HEK293 (cell line): ENCODE data around the gene IMMP1L.

Source experiments
- FEZF1 ChIP-seq: fragments of 450-650 bp; formaldehyde crosslinking; IDR thresholded peaks from 2 replicates; pipeline ENCODE4 v1.5.1; 2016; ENCODE audit warnings: missing biosample characterization, missing genetic modification characterization
- IKZF3 ChIP-seq: fragments of 450-650 bp; IDR thresholded peaks from 2 replicates; pipeline ENCODE4 v1.5.0; 2018; ENCODE audit warnings: missing biosample characterization, mild to moderate bottlenecking, missing genetic modification characterization, moderate library complexity
- RBAK ChIP-seq: fragments of 450-650 bp; formaldehyde crosslinking; IDR thresholded peaks from 2 replicates; pipeline ENCODE4 v1.5.1; 2016; ENCODE audit warnings: missing biosample characterization, missing genetic modification characterization
- REPIN1 ChIP-seq: fragments of 450-650 bp; formaldehyde crosslinking; IDR thresholded peaks from 2 replicates; pipeline ENCODE4 v1.5.1; 2017; ENCODE audit warnings: missing biosample characterization, missing genetic modification characterization, low read depth
- SCRT1 ChIP-seq: fragments of 450-650 bp; formaldehyde crosslinking; IDR thresholded peaks from 2 replicates; pipeline ENCODE4 v1.5.1; 2016; ENCODE audit warnings: missing biosample characterization, missing genetic modification characterization, borderline replicate concordance
- SCRT2 ChIP-seq: fragments of 450-650 bp; formaldehyde crosslinking; IDR thresholded peaks from 2 replicates; pipeline ENCODE4 v1.5.1; 2016; ENCODE audit warnings: missing biosample characterization, missing genetic modification characterization
- SP2 ChIP-seq: fragments of 450-650 bp; formaldehyde crosslinking; IDR thresholded peaks from 2 replicates; pipeline ENCODE4 v1.5.1; 2016; ENCODE audit warnings: missing biosample characterization, missing genetic modification characterization
- ZBTB10 ChIP-seq: fragments of 450-650 bp; formaldehyde crosslinking; IDR thresholded peaks from 2 replicates; pipeline ENCODE4 v1.5.1; 2016; ENCODE audit warnings: missing biosample characterization, missing genetic modification characterization
- ZEB2 ChIP-seq: fragments of 450-650 bp; formaldehyde crosslinking; IDR thresholded peaks from 2 replicates; pipeline ENCODE4 v1.5.1; 2016; ENCODE audit warnings: missing biosample characterization, missing genetic modification characterization
- ZNF112 ChIP-seq: fragments of 450-650 bp; formaldehyde crosslinking; IDR thresholded peaks from 2 replicates; pipeline ENCODE4 v1.5.0; 2017; ENCODE audit warnings: missing biosample characterization, missing genetic modification characterization
- ZNF157 ChIP-seq: fragments of 450-650 bp; formaldehyde crosslinking; IDR thresholded peaks from 2 replicates; pipeline ENCODE4 v1.5.1; 2016; ENCODE audit warnings: missing biosample characterization, missing genetic modification characterization
- ZNF280C ChIP-seq: fragments of 450-650 bp; formaldehyde crosslinking; IDR thresholded peaks from 2 replicates; pipeline ENCODE4 v1.5.1; 2016; ENCODE audit warnings: missing biosample characterization, missing genetic modification characterization
- ZNF324 ChIP-seq: fragments of 450-650 bp; formaldehyde crosslinking; IDR thresholded peaks from 2 replicates; pipeline ENCODE4 v1.5.1; 2016; ENCODE audit warnings: missing biosample characterization, missing genetic modification characterization
- ZNF416 ChIP-seq: fragments of 450-650 bp; formaldehyde crosslinking; IDR thresholded peaks from 2 replicates; pipeline ENCODE4 v1.5.1; 2016; ENCODE audit warnings: missing biosample characterization, missing genetic modification characterization
- ZNF560 ChIP-seq: fragments of 450-650 bp; formaldehyde crosslinking; IDR thresholded peaks from 2 replicates; pipeline ENCODE4 v1.5.1; 2017; ENCODE audit warnings: missing biosample characterization, missing genetic modification characterization, borderline replicate concordance
- ZNF561 ChIP-seq: fragments of 450-650 bp; IDR thresholded peaks from 2 replicates; pipeline ENCODE4 v1.5.1; 2018; ENCODE audit warnings: missing biosample characterization, missing genetic modification characterization, borderline replicate concordance
- ZNF645 ChIP-seq: fragments of 450-650 bp; formaldehyde crosslinking; IDR thresholded peaks from 2 replicates; pipeline ENCODE4; 2016; ENCODE audit warnings: missing biosample characterization, missing genetic modification characterization
- ZNF660 ChIP-seq: fragments of 450-650 bp; IDR thresholded peaks from 2 replicates; pipeline ENCODE4 v1.5.1; 2018; ENCODE audit warnings: missing biosample characterization, mild to moderate bottlenecking, missing genetic modification characterization
- ZNF677 ChIP-seq: fragments of 450-650 bp; IDR thresholded peaks from 2 replicates; pipeline ENCODE4 v1.5.0; 2018; ENCODE audit warnings: missing biosample characterization, mild to moderate bottlenecking, missing genetic modification characterization, moderate library complexity
- ZNF777 ChIP-seq: fragments of 450-650 bp; formaldehyde crosslinking; IDR thresholded peaks from 2 replicates; pipeline ENCODE4 v1.5.1; 2017; ENCODE audit warnings: missing biosample characterization, missing genetic modification characterization, borderline replicate concordance
- ZNF792 ChIP-seq: fragments of 450-650 bp; formaldehyde crosslinking; IDR thresholded peaks from 2 replicates; pipeline ENCODE4 v1.5.1; 2016; ENCODE audit warnings: missing biosample characterization, missing genetic modification characterization
- TF ChIP-seq, protein P1 (sequence below): fragments of 450-650 bp; formaldehyde crosslinking; IDR thresholded peaks from 2 replicates; pipeline ENCODE4 v1.5.1; 2016; ENCODE audit warnings: missing biosample characterization, missing genetic modification characterization, low read depth
- TF ChIP-seq, protein P2 (sequence below): sonication (generic); formaldehyde crosslinking; IDR thresholded peaks from 2 replicates; pipeline ENCODE4 v1.8.1; 2022; ENCODE audit warnings: mild to moderate bottlenecking, moderate library complexity, missing genetic modification reagents
- TF ChIP-seq, protein P3 (sequence below): fragments of 450-650 bp; formaldehyde crosslinking; IDR thresholded peaks from 2 replicates; pipeline ENCODE4 v1.5.1; 2016; ENCODE audit warnings: missing biosample characterization, missing genetic modification characterization
- TF ChIP-seq, protein P4 (sequence below): fragments of 450-650 bp; formaldehyde crosslinking; IDR thresholded peaks from 2 replicates; pipeline ENCODE4 v1.5.1; 2017; ENCODE audit warnings: missing biosample characterization, missing genetic modification characterization
- TF ChIP-seq, protein P5 (sequence below): fragments of 450-650 bp; formaldehyde crosslinking; IDR thresholded peaks from 2 replicates; pipeline ENCODE4 v1.5.1; 2016; ENCODE audit warnings: missing biosample characterization, missing genetic modification characterization

IMMP1L gene

DNA sequence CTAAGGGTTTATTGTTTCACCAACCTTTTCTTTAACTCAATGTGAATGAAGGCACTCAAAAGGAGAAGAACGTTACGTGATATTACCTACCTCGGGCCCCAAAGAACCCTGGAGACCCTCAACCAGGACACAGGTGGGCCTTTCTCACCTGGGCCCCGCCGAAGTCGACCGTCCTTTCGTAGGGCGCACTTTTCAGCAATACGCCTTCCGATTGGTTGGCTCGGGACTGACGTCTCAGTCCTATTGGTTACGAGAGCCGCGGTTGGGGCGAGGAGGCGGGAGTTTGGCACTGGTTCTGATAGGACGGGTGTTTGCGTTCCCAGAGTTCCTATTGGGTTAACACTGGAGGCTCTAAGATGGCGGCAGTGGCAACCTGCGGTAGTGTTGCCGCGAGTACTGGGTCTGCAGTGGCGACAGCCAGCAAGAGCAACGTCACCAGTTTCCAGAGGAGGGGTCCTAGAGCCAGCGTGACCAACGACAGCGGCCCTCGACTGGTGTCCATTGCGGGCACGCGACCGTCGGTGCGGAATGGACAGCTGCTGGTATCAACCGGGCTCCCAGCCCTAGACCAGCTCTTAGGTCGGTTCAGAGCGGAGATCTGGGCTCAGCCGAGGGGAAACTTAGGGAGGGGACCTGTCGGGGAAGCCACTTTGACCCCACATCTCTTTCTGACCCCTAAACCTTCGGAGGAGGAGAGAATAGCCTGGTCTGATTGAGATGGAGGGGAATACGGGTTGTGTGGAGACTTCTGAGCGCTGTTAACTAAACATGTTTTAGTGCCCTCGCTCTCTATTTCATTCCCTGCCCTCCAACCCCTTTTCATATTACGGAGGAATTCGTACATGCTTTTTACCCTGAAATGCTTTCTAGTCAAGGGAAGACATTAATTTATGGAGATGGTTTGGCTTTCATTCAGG, at the start of gene IMMP1L, which contains the start of gene ELP4 (continued):
- TF ChIP-seq ZBTB10 (tag by site-specific recombination): no peak
- no peak for TF ChIP-seq RBAK
- TF ChIP-seq ZNF792 (tag by site-specific recombination): no peak
- TF ChIP-seq, protein P1, sequence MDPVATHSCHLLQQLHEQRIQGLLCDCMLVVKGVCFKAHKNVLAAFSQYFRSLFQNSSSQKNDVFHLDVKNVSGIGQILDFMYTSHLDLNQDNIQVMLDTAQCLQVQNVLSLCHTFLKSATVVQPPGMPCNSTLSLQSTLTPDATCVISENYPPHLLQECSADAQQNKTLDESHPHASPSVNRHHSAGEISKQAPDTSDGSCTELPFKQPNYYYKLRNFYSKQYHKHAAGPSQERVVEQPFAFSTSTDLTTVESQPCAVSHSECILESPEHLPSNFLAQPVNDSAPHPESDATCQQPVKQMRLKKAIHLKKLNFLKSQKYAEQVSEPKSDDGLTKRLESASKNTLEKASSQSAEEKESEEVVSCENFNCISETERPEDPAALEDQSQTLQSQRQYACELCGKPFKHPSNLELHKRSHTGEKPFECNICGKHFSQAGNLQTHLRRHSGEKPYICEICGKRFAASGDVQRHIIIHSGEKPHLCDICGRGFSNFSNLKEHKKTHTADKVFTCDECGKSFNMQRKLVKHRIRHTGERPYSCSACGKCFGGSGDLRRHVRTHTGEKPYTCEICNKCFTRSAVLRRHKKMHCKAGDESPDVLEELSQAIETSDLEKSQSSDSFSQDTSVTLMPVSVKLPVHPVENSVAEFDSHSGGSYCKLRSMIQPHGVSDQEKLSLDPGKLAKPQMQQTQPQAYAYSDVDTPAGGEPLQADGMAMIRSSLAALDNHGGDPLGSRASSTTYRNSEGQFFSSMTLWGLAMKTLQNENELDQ (tag by site-specific recombination): no peak
- TF ChIP-seq ZNF561 (tag by site-specific recombination): 0 out of 2 replicates have a peak, but pooled peaks have one; percentile 43
- peak; percentile 71 for TF ChIP-seq SCRT2 (tag by site-specific recombination)
- TF ChIP-seq ZNF677 (tag by site-specific recombination): no peak
- no peak for TF ChIP-seq ZNF112 (tag by site-specific recombination)
- no peak for TF ChIP-seq ZNF645 (tag by site-specific recombination)
- TF ChIP-seq FEZF1 (tag by site-specific recombination): no peak
- peak; percentile 93 for TF ChIP-seq SP2
- no peak for TF ChIP-seq ZNF324 (tag by site-specific recombination)
- no peak for TF ChIP-seq ZNF560 (tag by site-specific recombination)
- TF ChIP-seq, protein P2, sequence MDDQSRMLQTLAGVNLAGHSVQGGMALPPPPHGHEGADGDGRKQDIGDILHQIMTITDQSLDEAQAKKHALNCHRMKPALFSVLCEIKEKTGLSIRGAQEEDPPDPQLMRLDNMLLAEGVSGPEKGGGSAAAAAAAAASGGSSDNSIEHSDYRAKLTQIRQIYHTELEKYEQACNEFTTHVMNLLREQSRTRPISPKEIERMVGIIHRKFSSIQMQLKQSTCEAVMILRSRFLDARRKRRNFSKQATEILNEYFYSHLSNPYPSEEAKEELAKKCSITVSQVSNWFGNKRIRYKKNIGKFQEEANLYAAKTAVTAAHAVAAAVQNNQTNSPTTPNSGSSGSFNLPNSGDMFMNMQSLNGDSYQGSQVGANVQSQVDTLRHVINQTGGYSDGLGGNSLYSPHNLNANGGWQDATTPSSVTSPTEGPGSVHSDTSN (CRISPR knock-in tag): peak; percentile 50; the same call in 1 of the 2 replicates
- no peak for TF ChIP-seq SCRT1 (tag by site-specific recombination)
- no peak for TF ChIP-seq ZNF416
- TF ChIP-seq IKZF3 (tag by site-specific recombination): no peak
- no peak for TF ChIP-seq ZNF280C (tag by site-specific recombination)
- TF ChIP-seq ZNF157: no peak
- TF ChIP-seq, protein P3, sequence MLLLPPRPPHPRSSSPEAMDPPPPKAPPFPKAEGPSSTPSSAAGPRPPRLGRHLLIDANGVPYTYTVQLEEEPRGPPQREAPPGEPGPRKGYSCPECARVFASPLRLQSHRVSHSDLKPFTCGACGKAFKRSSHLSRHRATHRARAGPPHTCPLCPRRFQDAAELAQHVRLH (tag by site-specific recombination): peak; percentile 19; the same call in 1 of the 2 replicates
- no peak for TF ChIP-seq ZNF777 (tag by site-specific recombination)
- TF ChIP-seq, protein P4, sequence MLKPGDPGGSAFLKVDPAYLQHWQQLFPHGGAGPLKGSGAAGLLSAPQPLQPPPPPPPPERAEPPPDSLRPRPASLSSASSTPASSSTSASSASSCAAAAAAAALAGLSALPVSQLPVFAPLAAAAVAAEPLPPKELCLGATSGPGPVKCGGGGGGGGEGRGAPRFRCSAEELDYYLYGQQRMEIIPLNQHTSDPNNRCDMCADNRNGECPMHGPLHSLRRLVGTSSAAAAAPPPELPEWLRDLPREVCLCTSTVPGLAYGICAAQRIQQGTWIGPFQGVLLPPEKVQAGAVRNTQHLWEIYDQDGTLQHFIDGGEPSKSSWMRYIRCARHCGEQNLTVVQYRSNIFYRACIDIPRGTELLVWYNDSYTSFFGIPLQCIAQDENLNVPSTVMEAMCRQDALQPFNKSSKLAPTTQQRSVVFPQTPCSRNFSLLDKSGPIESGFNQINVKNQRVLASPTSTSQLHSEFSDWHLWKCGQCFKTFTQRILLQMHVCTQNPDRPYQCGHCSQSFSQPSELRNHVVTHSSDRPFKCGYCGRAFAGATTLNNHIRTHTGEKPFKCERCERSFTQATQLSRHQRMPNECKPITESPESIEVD (tag by site-specific recombination): no peak
- TF ChIP-seq, protein P5, sequence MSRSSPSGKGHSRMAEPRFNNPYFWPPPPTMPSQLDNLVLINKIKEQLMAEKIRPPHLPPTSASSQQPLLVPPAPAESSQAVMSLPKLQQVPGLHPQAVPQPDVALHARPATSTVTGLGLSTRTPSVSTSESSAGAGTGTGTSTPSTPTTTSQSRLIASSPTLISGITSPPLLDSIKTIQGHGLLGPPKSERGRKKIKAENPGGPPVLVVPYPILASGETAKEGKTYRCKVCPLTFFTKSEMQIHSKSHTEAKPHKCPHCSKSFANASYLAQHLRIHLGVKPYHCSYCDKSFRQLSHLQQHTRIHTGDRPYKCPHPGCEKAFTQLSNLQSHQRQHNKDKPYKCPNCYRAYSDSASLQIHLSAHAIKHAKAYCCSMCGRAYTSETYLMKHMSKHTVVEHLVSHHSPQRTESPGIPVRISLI (tag by site-specific recombination): no peak
- TF ChIP-seq ZEB2 (tag by site-specific recombination): peak; percentile 89
- TF ChIP-seq REPIN1 (tag by site-specific recombination): no peak
- no peak; the same call in 1 of the 2 replicates for TF ChIP-seq ZNF660
